GM13976 (cell line): Measurements from ENCODE around the gene TBX1.
A peak's percentile ranks its signal among the peaks of the same experiment; 100 is the strongest.

ENCODE experiments used
- DNase-seq: peaks from one replicate; pipeline ENCODE4 v3.0.0; 2012; ENCODE audit warnings: low spot score
- in situ Hi-C: fragments of 300-500 bp; cut with MboI; formaldehyde crosslinking; loops from one replicate; pipeline ENCODE4 v1.12.0; 2022; ENCODE audit warnings: low sequenced_read_pairs, mixed read lengths, inconsistent platforms; ENCODE audit not compliant: unreplicated experiment
- TF ChIP-seq, protein P1 (sequence below): IDR thresholded peaks from 2 replicates; pipeline ENCODE4 v1.5.1; 2012; ENCODE audit warnings: borderline replicate concordance, mild to moderate bottlenecking; ENCODE audit not compliant: insufficient read depth; ENCODE audit errors: extremely low read depth, missing control alignments, control extremely low read depth

The TBX1 gene

GRCh38 chr22:19728836-19729235 is 31.7 kb upstream of the TBX1 start:
- no peak for DNase-seq
- in situ Hi-C loops, result no loop called here
- TF ChIP-seq, protein P1, sequence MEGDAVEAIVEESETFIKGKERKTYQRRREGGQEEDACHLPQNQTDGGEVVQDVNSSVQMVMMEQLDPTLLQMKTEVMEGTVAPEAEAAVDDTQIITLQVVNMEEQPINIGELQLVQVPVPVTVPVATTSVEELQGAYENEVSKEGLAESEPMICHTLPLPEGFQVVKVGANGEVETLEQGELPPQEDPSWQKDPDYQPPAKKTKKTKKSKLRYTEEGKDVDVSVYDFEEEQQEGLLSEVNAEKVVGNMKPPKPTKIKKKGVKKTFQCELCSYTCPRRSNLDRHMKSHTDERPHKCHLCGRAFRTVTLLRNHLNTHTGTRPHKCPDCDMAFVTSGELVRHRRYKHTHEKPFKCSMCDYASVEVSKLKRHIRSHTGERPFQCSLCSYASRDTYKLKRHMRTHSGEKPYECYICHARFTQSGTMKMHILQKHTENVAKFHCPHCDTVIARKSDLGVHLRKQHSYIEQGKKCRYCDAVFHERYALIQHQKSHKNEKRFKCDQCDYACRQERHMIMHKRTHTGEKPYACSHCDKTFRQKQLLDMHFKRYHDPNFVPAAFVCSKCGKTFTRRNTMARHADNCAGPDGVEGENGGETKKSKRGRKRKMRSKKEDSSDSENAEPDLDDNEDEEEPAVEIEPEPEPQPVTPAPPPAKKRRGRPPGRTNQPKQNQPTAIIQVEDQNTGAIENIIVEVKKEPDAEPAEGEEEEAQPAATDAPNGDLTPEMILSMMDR, result no peak

- in situ Hi-C loops, result no loop called here
- no peak for DNase-seq
- TF ChIP-seq, protein P1, result no peak
Measured at GRCh38 chr22:19729507-19729906, 31.1 kb upstream of the TBX1 start.

DNA sequence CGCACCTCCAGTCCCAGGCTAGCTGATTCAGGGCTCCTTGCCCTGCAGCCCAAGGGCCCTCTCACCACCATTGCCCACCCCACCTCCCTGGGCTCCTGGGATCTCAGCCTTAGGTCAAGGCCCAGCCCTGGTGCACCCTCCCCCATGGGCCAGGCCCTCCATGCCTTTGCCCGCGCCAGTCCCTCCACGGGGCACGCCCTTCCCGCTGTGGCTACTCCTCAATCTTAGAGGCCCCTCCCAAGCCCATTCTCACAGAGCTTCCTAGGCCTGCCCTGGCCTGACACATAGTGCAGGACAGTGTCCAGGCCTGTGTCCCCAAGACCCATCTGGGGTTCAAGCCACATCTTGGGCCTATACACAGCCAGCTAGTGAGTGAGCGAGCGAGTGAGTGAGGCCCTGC is 30.4 kb upstream of the TBX1 start:
- TF ChIP-seq, protein P1, result no peak
- in situ Hi-C loops, result no loop called here

DNA sequence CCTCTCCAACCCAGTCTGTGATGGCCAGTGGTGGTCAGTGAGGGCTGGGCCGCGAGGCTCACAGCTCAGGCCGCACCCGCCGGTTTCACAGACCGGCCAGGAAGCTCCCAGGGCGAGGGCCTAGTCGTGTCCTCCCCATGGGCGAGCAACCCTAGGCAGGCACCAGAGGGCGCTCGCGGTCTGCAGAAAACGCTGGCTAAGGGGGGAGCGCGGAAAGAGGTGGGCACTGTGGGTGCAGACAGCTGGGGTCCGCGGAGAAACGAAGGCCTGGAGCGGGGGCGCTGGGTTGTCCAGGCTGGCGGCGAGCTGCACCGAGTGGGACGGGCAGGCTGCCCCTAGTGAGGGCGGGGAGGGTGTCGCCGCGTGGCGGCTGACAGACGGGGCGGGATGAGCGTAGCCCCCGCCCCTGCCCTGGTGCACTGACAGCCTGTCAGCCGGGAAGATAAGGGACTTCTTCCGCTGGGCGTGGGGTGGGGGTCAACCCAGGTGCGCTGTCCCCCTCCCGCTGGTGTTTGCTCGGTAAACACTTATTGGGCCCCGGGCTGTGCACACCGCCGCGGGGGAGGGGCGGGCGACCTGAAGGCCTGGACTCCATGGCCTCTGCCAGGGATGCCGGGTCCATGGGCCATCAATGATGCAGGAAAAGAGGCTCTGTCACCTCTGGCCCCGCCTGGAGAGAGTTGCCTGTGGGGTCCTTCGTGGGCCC is 29.8 kb upstream of the TBX1 start:
- TF ChIP-seq, protein P1, result peak; percentile 97
- in situ Hi-C loops, result no loop called here
- DNase-seq, result peak; percentile 92

More for the DNA sequence above, 30.4 kb upstream of the TBX1 start:
- DNase-seq, result no peak

- DNase-seq, result no peak
- in situ Hi-C loops, result no loop called here
Measured at GRCh38 chr22:19731361-19732135, 29.0 kb upstream of the TBX1 start.

DNA sequence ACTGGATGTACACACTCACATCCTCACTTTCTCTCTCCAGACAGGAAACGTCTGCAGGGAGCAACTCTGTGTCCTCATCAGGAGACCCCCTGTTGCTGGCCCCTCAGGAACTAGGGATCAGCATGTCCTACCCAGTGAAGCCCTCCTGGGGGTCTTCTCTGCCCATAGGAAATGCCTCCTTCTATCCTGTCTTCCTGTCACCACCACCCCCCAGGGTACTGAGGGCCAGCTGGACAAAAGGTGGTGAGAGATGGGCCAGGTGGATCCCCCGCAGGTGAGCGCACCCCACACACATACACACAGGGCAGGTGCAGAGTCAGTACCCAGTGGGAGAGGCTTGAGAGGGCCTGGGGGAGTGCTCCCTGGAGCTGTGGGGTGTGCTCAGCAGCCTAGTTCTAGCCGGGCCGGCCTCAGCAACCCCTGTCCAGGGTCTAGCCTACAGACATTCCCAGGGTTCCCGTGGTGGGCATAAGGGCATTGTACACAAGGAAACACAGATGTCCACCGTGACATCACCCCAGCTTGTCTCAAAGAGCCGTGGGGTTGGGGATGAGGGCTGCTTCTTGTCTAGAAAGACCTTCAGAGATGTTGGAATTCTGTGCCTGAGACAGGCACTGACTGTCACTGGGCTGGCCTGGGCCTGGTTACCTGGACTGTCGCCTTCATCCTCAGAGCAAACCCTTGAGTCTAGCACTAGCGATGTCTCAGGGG is 28.0 kb upstream of the TBX1 start:
- in situ Hi-C loops, result no loop called here
- TF ChIP-seq, protein P1, result no peak
- DNase-seq, result no peak

More at GRCh38 chr22:19731361-19732135, 29.0 kb upstream of the TBX1 start:
- TF ChIP-seq, protein P1, result no peak
